Hippocampal formation (tissue), 2 donors: ENCODE measurements around the gene RSPH10B.
"Not testable (repeated sequence)": the region's sequence is repeated elsewhere in the genome, so short reads cannot be mapped to it uniquely, and the experiment has no call there.

Source experiments
- DNase-seq, 2 donors: peaks; one replicate each; lab custom pipeline; 2025; lab: John Stamatoyannopoulos, UW

Gene RSPH10B

DNA sequence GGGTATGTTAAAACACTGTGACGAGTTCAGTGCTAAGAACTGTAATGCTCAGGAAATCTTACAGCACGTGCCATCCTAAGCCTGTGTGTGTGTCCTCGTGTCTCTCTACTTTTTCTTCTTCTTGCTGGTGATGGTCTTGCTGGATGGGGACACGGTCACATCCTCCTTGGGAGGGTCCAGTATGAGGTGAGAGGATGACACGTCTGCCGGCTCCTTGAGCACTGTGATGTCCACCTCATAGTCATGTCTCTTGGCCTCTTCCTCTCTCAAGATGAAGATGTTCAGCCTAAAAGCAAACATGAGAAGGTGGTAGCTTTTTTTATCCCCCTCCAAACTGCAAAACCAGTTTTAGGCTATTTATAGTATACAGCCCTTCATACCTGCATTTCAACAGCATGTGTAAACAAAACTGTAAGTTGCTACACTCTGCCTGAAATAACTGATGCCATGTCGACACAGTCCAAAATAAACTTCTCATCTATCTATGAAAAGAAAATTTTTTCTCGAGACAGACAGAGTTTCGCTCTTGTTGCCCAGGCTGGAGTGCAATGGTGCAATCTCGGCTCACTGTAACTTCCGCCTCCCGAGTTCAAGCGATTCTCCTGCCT lies 44.1 kb downstream of the RSPH10B start:
- not testable (repeated sequence) for DNase-seq

GRCh38 chr7:5924630-5925029 lies 45.9 kb downstream of the RSPH10B start:
- DNase-seq: not testable (repeated sequence)

- not testable (repeated sequence) for DNase-seq
Measured at GRCh38 chr7:5924180-5924579, 46.3 kb downstream of the RSPH10B start.

GRCh38 chr7:5916529-5916928 lies 54.0 kb downstream of the RSPH10B start:
- DNase-seq: not testable (repeated sequence)

GRCh38 chr7:5908835-5909234 lies 61.7 kb downstream of the RSPH10B start:
- DNase-seq: not testable (repeated sequence)

GRCh38 chr7:5904726-5905125 lies 65.8 kb downstream of the RSPH10B start:
- DNase-seq: not testable (repeated sequence)

GRCh38 chr7:5903002-5903401 lies 67.5 kb downstream of the RSPH10B start:
- not testable (repeated sequence) for DNase-seq

GRCh38 chr7:5898480-5899224 lies 71.8 kb downstream of the RSPH10B start, which contains the start of gene CCZ1:
TSS of gene CCZ1 (plus strand) at chr7:5898733. CDS start at chr7:5898800, 67 bp downstream.
- DNase-seq: peak in 1 of 2 donors; percentile 40

- peak; percentile 26 to 66 for DNase-seq
Measured at GRCh38 chr7:5897369-5897919, 73.0 kb downstream of the RSPH10B start.

GRCh38 chr7:5892498-5892897 lies 78.0 kb downstream of the RSPH10B start:
- no peak for DNase-seq

DNA sequence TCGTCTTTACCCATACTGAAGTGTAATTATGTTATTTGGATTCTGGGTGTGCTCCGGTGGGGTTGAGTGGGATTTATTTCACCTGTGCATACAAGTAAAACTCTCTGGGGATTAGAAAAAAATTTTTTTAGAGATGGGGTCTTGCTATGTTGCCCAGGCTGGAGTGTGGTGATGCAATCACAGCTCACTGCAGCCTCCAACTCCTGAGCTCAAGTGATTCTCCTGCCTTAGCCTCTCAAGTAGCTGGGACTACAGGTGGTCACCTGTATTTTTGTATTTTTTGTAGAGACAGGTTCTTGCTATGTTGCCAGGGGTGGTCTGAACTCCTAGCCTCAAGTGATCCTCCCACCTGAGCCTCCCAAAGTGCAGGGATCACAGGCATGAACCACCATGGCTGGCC lies 80.2 kb downstream of the RSPH10B start:
- not testable (repeated sequence) for DNase-seq

GRCh38 chr7:5888021-5888420 lies 82.5 kb downstream of the RSPH10B start:
- DNase-seq: not testable (repeated sequence)

- peak in 1 of 2 donors; percentile 13 for DNase-seq
Measured at GRCh38 chr7:5884431-5884830, 86.1 kb downstream of the RSPH10B start.

DNA sequence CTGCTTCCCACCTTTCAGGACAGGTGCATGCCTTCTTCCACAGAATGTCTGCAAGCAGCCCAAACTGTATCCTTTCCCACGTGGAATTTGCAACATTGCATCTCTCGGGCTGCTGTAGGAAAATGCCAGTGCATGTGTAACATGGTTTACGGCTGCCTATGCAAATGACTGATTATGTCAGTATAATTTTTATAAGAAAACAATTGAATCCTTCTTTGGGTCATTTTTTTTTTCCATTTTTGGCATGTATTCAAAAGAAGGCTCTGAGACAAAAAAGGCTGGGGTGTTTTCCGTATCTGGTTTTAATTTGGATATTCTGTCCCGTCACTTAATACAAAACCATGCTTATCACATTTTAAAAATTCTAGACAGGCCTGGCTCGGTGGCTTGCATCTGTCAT lies 90.4 kb downstream of the RSPH10B start:
- peak in 1 of 2 donors; percentile 18 for DNase-seq

GRCh38 chr7:5879591-5879990 lies 90.9 kb downstream of the RSPH10B start:
- not testable (repeated sequence) for DNase-seq
